HepG2 (cell line): ENCODE results near the gene NUFIP2. TPM values are rescaled to one million over a fixed set of nuclear protein-coding genes. Genes with fewer than 3 reads are reported as not detected.

Experiments used
- BATF2 ChIP-seq: sonication (generic); formaldehyde crosslinking; IDR thresholded peaks from 2 replicates; pipeline ENCODE4 v1.8.0; 2022; ENCODE audit warnings: mild to moderate bottlenecking, missing genetic modification reagents, moderate library complexity
- DPF2 ChIP-seq: sonication (generic); formaldehyde crosslinking; IDR thresholded peaks from 2 replicates; pipeline ENCODE4 v1.4.0; 2020; ENCODE audit warnings: mild to moderate bottlenecking, low read depth, missing genetic modification reagents, borderline replicate concordance
- FOXP1 ChIP-seq, 2 experiments: fragments of 450-650 bp in 1 of 2; IDR thresholded peaks; 2 replicates each; pipeline ENCODE4 v1.6.1; 2017 to 2018; ENCODE audit warnings: antibody characterized with exemption in 1 of 2
- NFIB ChIP-seq: sonication (generic); formaldehyde crosslinking; IDR thresholded peaks from 2 replicates; pipeline ENCODE4 v1.9.0; 2021; ENCODE audit warnings: missing genetic modification reagents, mild to moderate bottlenecking, borderline replicate concordance
- RNF2 ChIP-seq: fragments of 450-650 bp; conservative IDR thresholded peaks from 2 replicates; pipeline ENCODE4 v1.6.1; 2016; ENCODE audit warnings: low read depth
- SMARCC2 ChIP-seq: fragments of 450-650 bp; IDR thresholded peaks from 2 replicates; pipeline ENCODE4 v1.6.1; 2017; ENCODE audit warnings: antibody characterized with exemption, mild to moderate bottlenecking
- STAG1 ChIP-seq: sonication (generic); formaldehyde crosslinking; IDR thresholded peaks from 2 replicates; pipeline ENCODE4 v1.4.0; 2020; ENCODE audit warnings: missing genetic modification reagents
- THAP9 ChIP-seq: sonication (generic); formaldehyde crosslinking; IDR thresholded peaks from 2 replicates; pipeline ENCODE4; 2020; ENCODE audit warnings: missing genetic modification reagents, mild to moderate bottlenecking, borderline replicate concordance
- ZNF343 ChIP-seq: sonication (generic); formaldehyde crosslinking; IDR thresholded peaks from 2 replicates; pipeline ENCODE4 v1.4.0; 2020; ENCODE audit warnings: mild to moderate bottlenecking, missing genetic modification reagents
- ZNF512B ChIP-seq: sonication (generic); formaldehyde crosslinking; IDR thresholded peaks from 2 replicates; pipeline ENCODE4 v1.5.1; 2020; ENCODE audit warnings: missing genetic modification reagents, mild to moderate bottlenecking, borderline replicate concordance
- ZNF572 ChIP-seq: sonication (generic); formaldehyde crosslinking; IDR thresholded peaks from 2 replicates; pipeline ENCODE4 v1.5.1; 2020; ENCODE audit warnings: mild to moderate bottlenecking, missing genetic modification reagents
- ZNF672 ChIP-seq: sonication (generic); formaldehyde crosslinking; IDR thresholded peaks from 2 replicates; pipeline ENCODE4 v1.8.1; 2022; ENCODE audit warnings: missing genetic modification reagents
- ZNF674 ChIP-seq: sonication (generic); formaldehyde crosslinking; IDR thresholded peaks from 2 replicates; pipeline ENCODE4 v1.5.0; 2020; ENCODE audit warnings: low read depth, mild to moderate bottlenecking, missing genetic modification reagents
- ZNF703 ChIP-seq: sonication (generic); formaldehyde crosslinking; IDR thresholded peaks from 2 replicates; pipeline ENCODE4 v1.5.1; 2020; ENCODE audit warnings: missing genetic modification reagents, mild to moderate bottlenecking, moderate library complexity, borderline replicate concordance
- ZNF773 ChIP-seq: sonication (generic); formaldehyde crosslinking; IDR thresholded peaks from 2 replicates; pipeline ENCODE4 v1.4.0; 2020; ENCODE audit warnings: missing genetic modification reagents, borderline replicate concordance
- polyA plus RNA-seq, 8 experiments: library from polyadenylated mRNA; depleted of rRNA in 3 of 8; stranded (reverse) in 7 of 8; unstranded in 1 of 8; fragments of >200 nt; fragmentation: Illumina TruSeq in 4 of 8; extraction: Trizol in 4 of 8; gene quantifications; 2 replicates each; pipeline versions ENCODE4 v1.2.1 to v1.2.3, GENCODE V29; 2011 to 2016; ENCODE audit warnings: low read depth in 4 of 8, missing spikeins in 1 of 8, mixed read lengths in 1 of 8; ENCODE audit not compliant: insufficient read depth in 1 of 8
- total RNA-seq, 5 experiments: library from RNA; depleted of rRNA; stranded (reverse); fragments of >200 nt; fragmentation: Illumina TruSeq; extraction: Trizol; gene quantifications; 2 replicates each; pipeline ENCODE4 v1.2.3, GENCODE V29; 2016; ENCODE audit warnings: low read depth in 1 of 5

Gene NUFIP2
- total and polyA plus RNA-seq, 2 of the 13 experiments (the other 11 are each of a cell fraction or from before 2014, with no cell fraction given): 10.3 to 30.8 TPM

GRCh38 chr17:29293890-29294579, at the start of gene NUFIP2 (continued):
- TF ChIP-seq ZNF343 (CRISPR knock-in tag) (peak; percentile 69), ZNF703 (no peak), FOXP1 (IDR thresholded peaks at IDR 0.05) (no peak), FOXP1 (CRISPR knock-in tag; IDR thresholded peaks at IDR 0.05) (no peak), STAG1 (CRISPR knock-in tag) (no peak), DPF2 (CRISPR knock-in tag) (no peak), ZNF512B (CRISPR knock-in tag) (peak; percentile 91), SMARCC2 (no peak), ZNF672 (CRISPR knock-in tag) (no peak), BATF2 (CRISPR knock-in tag) (no peak), NFIB (CRISPR knock-in tag) (no peak), ZNF572 (CRISPR knock-in tag) (no peak; the same call in 1 of the 2 replicates), ZNF674 (no peak), RNF2 (no peak), ZNF773 (CRISPR knock-in tag) (no peak), THAP9 (CRISPR knock-in tag) (peak; percentile 80; the same call in 1 of the 2 replicates)
